ENCODE measurements around the gene CPA2.
A peak's percentile ranks its signal among the peaks of the same experiment; 100 is the strongest.
"Not testable (repeated sequence)": the region's sequence is repeated elsewhere in the genome, so short reads cannot be mapped to it uniquely, and the experiment has no call there.

CPA2 gene

GRCh38 chr7:130249626-130250025 is 17.0 kb upstream of the CPA2 start:
- not testable (repeated sequence) for DNase-seq (ENCODE audit: low read depth in 4 of 4, low spot score in 1 of 4)

GRCh38 chr7:130254555-130254954 is 12.1 kb upstream of the CPA2 start:
- no peak for DNase-seq (ENCODE audit: low read depth in 4 of 4, low spot score in 1 of 4)

- no peak for DNase-seq (ENCODE audit: low read depth in 4 of 4, low spot score in 1 of 4)
Observed at GRCh38 chr7:130256704-130257103, 10.0 kb upstream of the CPA2 start.

GRCh38 chr7:130258494-130259078 is 8.1 kb upstream of the CPA2 start:
- no peak for DNase-seq (ENCODE audit: low read depth in 4 of 4, low spot score in 1 of 4)

GRCh38 chr7:130262448-130262847 is 4.2 kb upstream of the CPA2 start:
- no peak for DNase-seq (ENCODE audit: low read depth in 4 of 4, low spot score in 1 of 4)

- DNase-seq (ENCODE audit: low read depth in 4 of 4, low spot score in 1 of 4), result no peak
Observed at GRCh38 chr7:130263130-130263529, 3.5 kb upstream of the CPA2 start.

GRCh38 chr7:130266961-130267321 is 278 bp downstream of the CPA2 start:
- no peak for DNase-seq (ENCODE audit: low read depth in 4 of 4, low spot score in 1 of 4)

GRCh38 chr7:130268463-130269317 is 2.0 kb downstream of the CPA2 start:
- DNase-seq (ENCODE audit: low read depth in 4 of 4, low spot score in 1 of 4), result no peak

GRCh38 chr7:130269318-130269694 is 2.6 kb downstream of the CPA2 start:
- no peak for DNase-seq (ENCODE audit: low read depth in 4 of 4, low spot score in 1 of 4)

- DNase-seq (ENCODE audit: low read depth in 4 of 4, low spot score in 1 of 4), result no peak
Observed at GRCh38 chr7:130270947-130271800, 4.5 kb downstream of the CPA2 start.

GRCh38 chr7:130272381-130273080 is 5.9 kb downstream of the CPA2 start:
- no peak for DNase-seq (ENCODE audit: low read depth in 4 of 4, low spot score in 1 of 4)

GRCh38 chr7:130273081-130273932 is 6.6 kb downstream of the CPA2 start:
- DNase-seq (ENCODE audit: low read depth in 4 of 4, low spot score in 1 of 4), result no peak

GRCh38 chr7:130273933-130274255 is 7.2 kb downstream of the CPA2 start:
- DNase-seq (ENCODE audit: low read depth in 4 of 4, low spot score in 1 of 4), result no peak

GRCh38 chr7:130274296-130274695 is 7.6 kb downstream of the CPA2 start:
- no peak for DNase-seq (ENCODE audit: low read depth in 4 of 4, low spot score in 1 of 4)

GRCh38 chr7:130274983-130275591 is 8.4 kb downstream of the CPA2 start:
- no peak for DNase-seq (ENCODE audit: low read depth in 4 of 4, low spot score in 1 of 4)

- no peak for DNase-seq (ENCODE audit: low read depth in 4 of 4, low spot score in 1 of 4)
Observed at GRCh38 chr7:130275826-130276297, 9.2 kb downstream of the CPA2 start.

GRCh38 chr7:130276796-130277762 is 10.4 kb downstream of the CPA2 start:
- DNase-seq (ENCODE audit: low read depth in 4 of 4, low spot score in 1 of 4), result peak in 3 of 4 experiments; percentile 19 to 48 (median 26)

GRCh38 chr7:130277763-130278643 is 11.3 kb downstream of the CPA2 start:
- DNase-seq (ENCODE audit: low read depth in 4 of 4, low spot score in 1 of 4), result no peak

Measured in stimulated activated CD4-positive, alpha-beta T cell treated with anti-CD3 and anti-CD28 coated beads, Interleukin-1b, Interleukin-23, amount 100 ng/mL, for 24 hours (primary cell).